GM10266 (cell line): ENCODE measurements around the gene PHF12.

Experiments
- DNase-seq: peaks from one replicate; pipeline ENCODE4 v3.0.0; 2012; ENCODE audit errors: extremely low spot score
- CTCF ChIP-seq: IDR thresholded peaks from 2 replicates; pipeline ENCODE4 v1.5.1; 2012; ENCODE audit warnings: mild to moderate bottlenecking, low read depth; ENCODE audit not compliant: control insufficient read depth, insufficient read depth; ENCODE audit errors: missing control alignments

Gene PHF12

DNA sequence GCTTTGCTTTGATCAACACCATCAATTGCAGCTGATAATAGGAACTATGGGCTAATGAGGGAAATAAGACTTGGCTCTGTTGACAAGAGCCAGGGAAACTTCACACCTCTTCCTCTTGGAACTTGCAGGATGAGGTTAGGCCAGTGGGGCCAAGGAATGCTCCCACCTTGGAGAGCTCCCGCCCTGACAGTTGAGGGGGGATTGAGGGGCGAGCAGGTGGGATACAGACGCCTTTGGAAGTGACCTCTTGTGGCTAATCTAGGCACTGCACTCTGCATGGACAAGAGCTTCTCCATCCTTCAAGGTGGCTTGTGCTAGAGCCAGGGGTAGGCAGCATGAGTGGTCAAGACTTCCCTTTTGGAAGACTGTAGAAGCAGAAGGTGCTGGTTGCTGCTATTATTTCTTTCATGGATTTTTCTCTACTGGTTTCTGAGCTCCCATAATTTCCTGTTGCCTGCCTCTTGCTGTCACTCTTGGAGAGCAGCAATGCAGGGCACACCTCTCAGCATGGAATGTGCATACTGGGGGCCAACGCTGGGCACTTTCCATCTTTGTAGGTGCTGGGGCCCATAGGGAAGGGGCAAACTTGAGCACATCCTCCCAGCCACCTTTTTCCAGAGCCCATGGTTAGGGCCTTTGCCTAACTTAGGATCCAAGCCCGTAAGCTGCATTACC lies 2.3 kb upstream of the PHF12 start:
- DNase-seq = peak; percentile 56
- peak; percentile 82 for TF ChIP-seq CTCF

DNA sequence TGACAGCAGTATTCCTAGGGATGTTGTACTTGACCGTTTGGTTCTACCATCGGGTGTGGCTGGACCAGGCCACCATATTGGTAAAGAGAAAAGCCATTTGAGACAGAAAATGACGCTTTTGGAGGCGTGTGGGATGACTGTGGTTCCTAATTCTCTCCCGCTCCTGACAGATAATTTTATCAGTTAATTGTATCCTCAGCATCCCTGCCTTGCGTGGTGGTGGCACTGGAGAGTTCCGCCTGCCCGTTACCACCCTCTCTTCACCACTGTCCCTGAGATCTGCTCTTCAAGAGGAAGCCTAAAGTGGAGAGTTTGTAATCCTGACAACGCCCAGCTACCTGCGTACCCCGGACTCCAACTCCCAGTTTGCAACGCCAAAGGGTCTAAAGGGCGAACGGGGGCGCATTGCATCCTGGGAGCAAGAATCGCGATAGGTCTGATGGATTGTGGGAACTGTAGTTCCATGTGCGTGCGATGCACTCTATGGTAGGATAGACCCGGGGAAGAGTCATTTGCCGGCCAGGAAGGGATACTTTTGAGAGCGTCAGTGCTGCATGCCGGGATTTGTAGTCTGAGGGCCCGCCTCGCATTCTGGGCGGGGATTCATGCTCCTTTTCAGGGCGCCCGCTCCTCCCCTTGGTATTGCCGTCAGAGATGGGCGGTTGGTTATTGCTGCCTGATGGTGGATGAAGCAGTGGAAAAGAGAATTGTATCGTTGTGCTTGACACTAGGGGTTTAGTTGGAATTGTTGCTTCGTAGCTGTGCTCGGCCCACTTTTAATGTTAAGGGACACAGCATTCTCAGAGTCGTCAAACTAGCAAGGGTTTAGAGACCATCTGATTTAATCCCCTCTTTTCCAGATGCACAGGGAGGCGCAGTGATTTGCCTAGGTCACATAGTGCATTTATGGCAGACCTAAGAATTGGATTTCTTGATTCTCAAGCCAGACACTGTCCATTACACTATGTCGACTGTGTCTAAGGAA lies 965 bp upstream of the PHF12 start:
- DNase-seq = peak; percentile 93
- TF ChIP-seq CTCF = no peak

DNA sequence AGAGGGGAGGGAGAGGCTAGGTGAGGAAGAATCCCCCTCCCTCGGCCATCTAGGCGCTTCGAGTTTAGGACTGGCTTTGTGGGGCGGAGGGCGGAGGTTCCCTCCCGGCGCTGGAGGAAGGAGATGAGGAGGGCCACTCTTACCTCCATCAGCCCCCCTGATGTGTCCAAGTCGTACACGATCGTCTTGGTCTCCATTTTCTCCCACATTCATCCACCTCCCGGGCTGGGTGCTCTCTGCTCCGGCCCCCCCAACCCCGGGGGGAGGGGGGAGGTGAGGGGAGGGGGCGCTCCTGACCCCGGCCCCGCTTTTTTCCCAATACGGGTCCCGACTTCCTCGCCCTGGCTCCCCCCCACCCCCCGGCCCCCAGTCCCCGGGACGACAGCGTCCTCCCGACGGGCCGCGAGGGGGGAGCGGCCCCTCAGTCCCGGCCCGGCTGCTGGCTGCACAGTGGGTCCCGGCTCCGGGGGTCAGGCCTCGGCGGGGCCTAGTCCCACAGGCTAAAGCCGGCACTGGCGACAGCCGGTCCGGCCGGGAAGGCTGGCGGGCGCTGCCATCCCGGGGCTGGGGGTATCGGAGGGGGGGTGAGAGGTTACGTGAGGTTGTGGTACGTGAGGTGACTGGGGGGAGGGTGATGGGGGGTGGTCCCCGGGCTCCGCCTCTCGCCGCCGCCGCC lies 428 bp downstream of the PHF12 start:
- TF ChIP-seq CTCF = no peak
- DNase-seq = no peak

GRCh38 chr17:28950017-28950751 lies 1.1 kb downstream of the PHF12 start:
- peak; percentile 41 for DNase-seq
- no peak for TF ChIP-seq CTCF

DNA sequence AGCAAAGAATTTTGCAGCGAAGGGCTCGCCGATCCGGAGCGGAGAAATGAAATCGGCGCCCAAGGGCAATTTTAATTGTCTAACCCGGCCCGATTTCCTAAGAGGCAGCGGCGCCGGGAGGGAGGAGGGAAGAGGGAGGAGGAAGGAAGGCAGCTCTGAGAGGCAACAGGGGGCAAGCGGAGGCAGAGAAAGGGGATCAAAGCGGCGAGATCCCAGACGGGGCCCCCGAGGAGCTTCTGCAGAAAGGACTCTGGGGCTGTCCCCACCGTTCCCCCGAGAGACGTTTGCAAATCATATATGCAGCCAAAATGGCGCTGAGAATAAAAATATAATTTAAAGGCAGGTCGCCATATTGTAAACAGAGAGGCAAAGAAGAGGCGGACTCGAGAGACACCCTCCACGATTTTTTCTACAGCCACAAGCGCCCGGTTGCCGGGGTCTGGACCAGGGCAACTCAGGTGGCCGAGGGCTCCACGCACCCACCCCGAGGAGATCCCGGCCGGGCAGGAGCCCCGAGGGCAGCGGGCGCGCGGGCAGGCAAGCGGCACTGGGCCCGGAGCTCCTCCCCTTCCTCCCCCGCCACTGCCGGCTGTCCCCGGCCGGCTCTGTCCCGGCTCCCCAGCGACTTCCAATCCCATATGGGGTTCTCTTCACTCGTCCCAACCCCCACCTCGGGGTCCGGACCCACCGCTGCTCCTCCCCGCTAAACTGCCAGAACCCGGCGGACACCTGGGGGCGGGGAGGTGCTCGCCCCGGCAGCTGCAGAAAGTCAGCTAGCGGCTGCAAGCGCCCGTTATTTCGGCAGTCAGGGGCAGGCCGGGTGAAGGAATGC lies 1.9 kb downstream of the PHF12 start:
- TF ChIP-seq CTCF = no peak
- DNase-seq = peak; percentile 47

DNA sequence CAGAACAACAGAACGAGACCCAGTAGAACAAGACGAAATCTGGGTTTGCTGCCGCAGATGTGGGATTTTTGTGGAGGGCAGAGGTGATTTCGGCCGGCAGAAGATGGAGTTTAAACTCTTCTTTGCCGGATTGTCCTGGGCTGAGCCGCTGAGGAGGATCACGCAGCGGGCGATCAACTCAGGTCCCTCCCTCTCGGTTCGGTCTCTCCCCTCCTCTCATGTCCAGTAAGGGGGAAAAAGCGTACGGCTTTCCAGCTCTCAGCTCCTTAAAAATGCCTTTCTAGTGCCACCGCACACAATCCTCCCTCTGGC lies 2.5 kb downstream of the PHF12 start:
- no peak for TF ChIP-seq CTCF
- no peak for DNase-seq
